IMR-90 (cell line): ENCODE results near the gene UQCRC2.

ENCODE experiments used
- BHLHE40 ChIP-seq: fragments of 150-350 bp; IDR thresholded peaks from 2 replicates; pipeline ENCODE4 v1.6.1; 2016; ENCODE audit warnings: mild to moderate bottlenecking, low read depth, low read length
- CEBPB ChIP-seq: IDR thresholded peaks from 2 replicates; pipeline ENCODE4 v1.6.1; 2012; ENCODE audit warnings: low read depth, low read length, improper control_type of control experiment
- CTCF ChIP-seq: conservative IDR thresholded peaks from 2 replicates; pipeline ENCODE4 v1.5.1; 2012; ENCODE audit warnings: mild to moderate bottlenecking, low read depth, low read length, improper control_type of control experiment
- FOS ChIP-seq: fragments of 150-350 bp; IDR thresholded peaks from 2 replicates; pipeline ENCODE4 v1.6.1; 2016; ENCODE audit warnings: low read depth, low read length
- MXI1 ChIP-seq: IDR thresholded peaks from 2 replicates; pipeline ENCODE4 v1.6.1; 2012; ENCODE audit warnings: low read depth, mild to moderate bottlenecking, low read length, moderate library complexity, borderline replicate concordance
- NFE2L2 ChIP-seq: fragments of 150-350 bp; IDR thresholded peaks from 2 replicates; pipeline ENCODE4 v1.6.1; 2016; ENCODE audit warnings: low read depth, mild to moderate bottlenecking, low read length
- POLR2A ChIP-seq: IDR thresholded peaks from 2 replicates; pipeline ENCODE4 v1.6.1; 2012; ENCODE audit warnings: mild to moderate bottlenecking, low read depth, low read length
- RAD21 ChIP-seq: IDR thresholded peaks from 2 replicates; pipeline ENCODE4 v1.6.1; 2012; ENCODE audit warnings: low read length, improper control_type of control experiment
- RFX5 ChIP-seq: IDR thresholded peaks from 2 replicates; pipeline ENCODE4 v1.8.0; 2012; ENCODE audit warnings: low read depth, mild to moderate bottlenecking, low read length, moderate library complexity
- SMC3 ChIP-seq: fragments of 150-350 bp; IDR thresholded peaks from 2 replicates; pipeline ENCODE4 v1.6.1; 2016; ENCODE audit warnings: low read depth, mild to moderate bottlenecking, antibody characterized with exemption, low read length, moderate library complexity

DNA sequence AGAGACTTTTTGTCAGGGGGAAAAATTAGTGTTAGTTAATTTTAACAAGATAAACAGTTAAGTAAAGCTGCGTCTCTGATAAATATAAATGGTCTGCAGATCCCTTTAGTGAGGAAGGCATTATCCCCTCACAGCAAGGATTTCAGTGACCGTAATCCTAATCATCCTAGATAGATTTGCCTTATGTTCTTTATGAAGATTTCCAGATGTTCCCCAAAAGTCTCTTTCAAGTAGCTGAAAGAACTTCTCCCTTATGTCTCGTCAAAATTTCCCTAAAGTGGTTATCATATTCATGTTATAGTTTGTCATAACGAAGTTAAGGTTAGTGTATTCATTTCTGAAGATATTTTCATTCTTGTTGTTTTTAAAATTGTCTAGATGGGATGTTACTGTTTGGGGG lies 60.3 kb downstream of the UQCRC2 start:
- no peak for TF ChIP-seq CEBPB
- TF ChIP-seq CTCF, result no peak
- no peak for TF ChIP-seq RFX5
- TF ChIP-seq POLR2A, result no peak
- no peak for TF ChIP-seq SMC3
- TF ChIP-seq BHLHE40, result no peak
- TF ChIP-seq FOS, result no peak
- TF ChIP-seq MXI1, result no peak
- no peak for TF ChIP-seq RAD21
- TF ChIP-seq NFE2L2, result no peak
